HG03575 (cell line): ENCODE measurements around the gene VSIG2.

Experiments
- ATAC-seq: cut with Tn5 transposase; IDR thresholded peaks from one replicate; pipeline ENCODE4 v1.9.1; 2021; ENCODE audit not compliant: unreplicated experiment, insufficient number of reproducible peaks, low FRiP score; ENCODE audit errors: extremely low read depth

The VSIG2 gene

GRCh38 chr11:124768914-124769313 is 16.9 kb upstream of the VSIG2 start:
- no peak for ATAC-seq

- no peak for ATAC-seq
These were observed 14.1 kb upstream of the VSIG2 start for GRCh38 chr11:124766156-124766555.

GRCh38 chr11:124763156-124763947 is 11.3 kb upstream of the VSIG2 start:
- ATAC-seq, result no peak

GRCh38 chr11:124762624-124763155 is 10.6 kb upstream of the VSIG2 start:
- ATAC-seq, result no peak

- no peak for ATAC-seq
These were observed 10.1 kb upstream of the VSIG2 start, which contains the start of gene ESAM for GRCh38 chr11:124762105-124762623. Gene ESAM, minus strand, starts transcription at chr11:124762290. Its CDS starts 136 bp downstream, at chr11:124762154.

GRCh38 chr11:124761301-124762104 is 9.4 kb upstream of the VSIG2 start:
- ATAC-seq, result no peak

- ATAC-seq, result no peak
These were observed 8.8 kb upstream of the VSIG2 start for GRCh38 chr11:124760806-124761205.

GRCh38 chr11:124760205-124760652 is 8.2 kb upstream of the VSIG2 start:
- no peak for ATAC-seq

- no peak for ATAC-seq
These were observed 7.5 kb upstream of the VSIG2 start for GRCh38 chr11:124759266-124760204.

GRCh38 chr11:124758355-124759265 is 6.6 kb upstream of the VSIG2 start:
- no peak for ATAC-seq

- ATAC-seq, result no peak
These were observed 5.3 kb upstream of the VSIG2 start for GRCh38 chr11:124757320-124757719.

GRCh38 chr11:124756753-124757227 is 4.7 kb upstream of the VSIG2 start:
- ATAC-seq, result no peak

GRCh38 chr11:124756033-124756752 is 4.1 kb upstream of the VSIG2 start:
- ATAC-seq, result no peak

- ATAC-seq, result no peak
These were observed 2.7 kb upstream of the VSIG2 start for GRCh38 chr11:124754710-124755109.

GRCh38 chr11:124754309-124754708 is 2.3 kb upstream of the VSIG2 start:
- ATAC-seq, result no peak

- no peak for ATAC-seq
These were observed 1.6 kb upstream of the VSIG2 start for GRCh38 chr11:124753624-124754023.

- ATAC-seq, result no peak
These were observed 1.1 kb upstream of the VSIG2 start for GRCh38 chr11:124753205-124753604.
